Measurements from ENCODE around the gene SZRD1. TPM values are rescaled to one million over a fixed set of nuclear protein-coding genes. Genes with fewer than 3 reads are reported as not detected.

SZRD1 gene
- total and polyA plus RNA-seq, 9 of the 15 experiments (the other 6 are each of a cell fraction or from before 2014, with no cell fraction given) = 3.9 to 149 (median 82.5) TPM

- no peak for TF ChIP-seq ZNF518B (CRISPR knock-in tag; IDR thresholded peaks at IDR 0.05)
- TF ChIP-seq MAFG (tag; conservative IDR thresholded peaks at IDR 0.05) = no peak
- 0 out of 2 replicates have a peak, but pooled peaks have one; percentile 19 for TF ChIP-seq TGIF2 (CRISPR knock-in tag; IDR thresholded peaks at IDR 0.05)
- TF ChIP-seq ZNF583 (CRISPR knock-in tag; IDR thresholded peaks at IDR 0.05) = no peak
- TF ChIP-seq ZNF561 (CRISPR knock-in tag; conservative IDR thresholded peaks at IDR 0.05) = no peak
- peak in 1 of 2 experiments; percentile 66; a peak in 1 of 4 replicates for TF ChIP-seq ZMIZ1 (IDR thresholded peaks at IDR 0.05; ENCODE audit: low read depth in 2 of 2, low read length in 2 of 2)
- TF ChIP-seq PTTG1 (tag; IDR thresholded peaks at IDR 0.05; ENCODE audit: low read depth) = no peak
- no peak; the same call in 1 of the 2 replicates for TF ChIP-seq FOXM1 (IDR thresholded peaks at IDR 0.05; ENCODE audit: low read depth)
- peak; percentile 71; the same call in 1 of the 2 replicates for TF ChIP-seq FOXM1 (CRISPR knock-in tag; IDR thresholded peaks at IDR 0.05; ENCODE audit: low read depth)
- TF ChIP-seq GTF3C2 (IDR thresholded peaks at IDR 0.05; ENCODE audit: borderline replicate concordance, extremely low read depth, insufficient read length) = no peak
- TF ChIP-seq MEF2A (IDR thresholded peaks at IDR 0.05; ENCODE audit: control insufficient read depth, low read depth, low read length) = no peak
- no peak for TF ChIP-seq ZNF232 (CRISPR knock-in tag; IDR thresholded peaks at IDR 0.05)
- TF ChIP-seq SMAD1 (IDR thresholded peaks at IDR 0.05; ENCODE audit: low read depth, low read length, partially characterized antibody) = peak; percentile 44
- TF ChIP-seq ZSCAN32 (CRISPR knock-in tag; IDR thresholded peaks at IDR 0.05) = no peak
- TF ChIP-seq HCFC1 (IDR thresholded peaks at IDR 0.05; ENCODE audit: low read depth, low read length) = peak; percentile 83
- TF ChIP-seq ESRRA (IDR thresholded peaks at IDR 0.05; ENCODE audit: borderline replicate concordance, low read depth) = peak; percentile 85
- TF ChIP-seq HDAC8 (tag; IDR thresholded peaks at IDR 0.05) = 0 out of 2 replicates have a peak, but pooled peaks have one; percentile 48
Observed at GRCh38 chr1:16440470-16441281, 73.6 kb downstream of the SZRD1 start, which contains the start of gene NECAP2 (continued).
